Posterior cingulate gyrus (tissue), 11 donors: ENCODE data around the gene EVL.

Experiments
- DNase-seq, 10 donors: peaks; one replicate each; pipeline versions ENCODE4 v3.0.0 to v3.0.0-alpha.2; 2020 to 2021; ENCODE audit warnings: mixed read lengths in 3 of 10
- intact Hi-C: fragments of 100-400 bp; cut with DNase I; formaldehyde crosslinking; loops from one replicate; pipeline ENCODE4 v1.15.1; 2023

EVL gene

DNA sequence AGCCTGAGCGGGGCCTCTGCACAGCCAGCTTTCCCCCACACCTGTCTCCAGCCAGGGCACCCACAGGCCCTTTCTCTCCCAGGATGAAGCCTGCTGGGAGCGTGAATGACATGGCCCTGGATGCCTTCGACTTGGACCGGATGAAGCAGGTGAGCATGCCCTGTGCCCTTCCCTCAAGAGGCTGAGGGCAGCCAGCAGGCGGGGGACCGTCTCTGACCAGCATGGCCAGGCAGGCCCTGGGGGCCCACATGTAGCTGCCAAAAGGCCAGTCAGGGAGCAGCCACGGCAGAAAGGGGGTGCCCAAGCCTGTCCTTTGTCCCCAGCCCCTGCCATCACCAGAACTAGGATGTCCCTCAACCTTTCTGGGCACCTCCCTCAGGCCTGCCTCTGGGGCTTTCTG, 75.9 kb downstream of the EVL start:
- DNase-seq: no peak
- intact Hi-C loops: no loop called here

DNA sequence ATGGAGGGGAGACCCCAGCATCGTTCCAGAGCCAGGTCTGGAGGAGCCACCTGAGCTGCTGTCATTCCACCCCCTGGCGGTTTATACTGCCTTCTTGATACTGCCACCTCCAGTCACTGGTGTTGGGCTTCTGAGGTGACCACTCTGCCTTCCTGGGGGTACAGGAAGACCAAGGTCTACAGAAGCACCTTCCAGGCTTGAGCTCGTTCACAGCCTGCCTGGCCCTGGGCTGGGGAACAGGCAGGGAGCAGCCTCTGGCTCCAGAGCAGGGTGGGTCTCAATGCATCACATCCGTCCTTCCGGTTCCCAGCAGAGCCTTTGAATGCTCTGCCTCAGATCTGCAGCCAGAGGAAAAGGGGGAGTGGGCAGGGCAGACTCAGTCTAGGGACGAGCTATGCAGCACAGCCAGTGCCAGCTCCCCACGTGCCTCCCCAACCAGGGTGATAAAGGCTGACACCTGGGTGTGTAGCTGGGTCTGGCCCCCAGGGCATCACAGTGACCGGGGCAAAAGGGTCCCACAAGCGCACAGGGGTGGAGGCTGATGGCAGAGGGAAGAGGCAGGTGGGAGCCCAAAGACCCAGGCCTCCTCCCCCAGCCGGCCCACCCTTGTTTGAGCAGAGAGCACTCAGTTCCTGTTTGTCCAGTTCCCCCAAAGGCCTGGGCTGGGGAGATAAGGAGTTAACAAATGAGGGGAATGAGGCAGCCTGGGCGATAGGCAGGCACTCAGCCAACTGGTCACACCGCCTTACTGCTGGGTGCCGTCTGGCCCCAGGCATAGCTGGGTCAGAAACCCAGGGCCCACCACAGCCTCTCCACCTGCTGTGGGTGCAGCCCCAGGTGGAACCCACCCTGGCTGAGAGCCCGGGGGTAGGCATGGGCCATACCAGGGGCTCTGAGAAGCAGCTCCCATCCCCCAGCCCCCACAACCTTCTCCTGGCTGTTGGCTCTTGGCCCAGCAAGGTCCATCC, 77.1 kb downstream of the EVL start:
- DNase-seq: no peak
- intact Hi-C loops: no loop called here

DNA sequence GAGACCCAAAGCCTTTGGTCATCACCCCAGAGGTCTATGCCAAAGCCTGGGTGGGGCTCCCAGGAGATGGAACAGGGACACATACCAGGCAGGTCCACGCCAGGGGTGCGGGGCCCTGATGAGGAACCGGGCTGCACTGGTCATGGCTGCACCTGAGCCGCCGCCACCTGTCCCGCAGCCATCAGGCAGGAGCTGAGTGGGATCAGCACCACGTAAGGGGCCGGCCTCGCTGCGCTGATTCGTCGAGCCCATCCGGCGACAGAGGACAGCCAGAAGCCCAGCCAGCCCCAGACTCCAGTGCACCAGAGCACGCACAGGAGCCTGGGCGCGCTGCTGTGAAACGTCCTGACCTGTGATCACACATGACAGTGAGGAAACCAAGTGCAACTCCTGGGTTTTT, 78.3 kb downstream of the EVL start:
- intact Hi-C loops: no loop called here
- DNase-seq: no peak

DNA sequence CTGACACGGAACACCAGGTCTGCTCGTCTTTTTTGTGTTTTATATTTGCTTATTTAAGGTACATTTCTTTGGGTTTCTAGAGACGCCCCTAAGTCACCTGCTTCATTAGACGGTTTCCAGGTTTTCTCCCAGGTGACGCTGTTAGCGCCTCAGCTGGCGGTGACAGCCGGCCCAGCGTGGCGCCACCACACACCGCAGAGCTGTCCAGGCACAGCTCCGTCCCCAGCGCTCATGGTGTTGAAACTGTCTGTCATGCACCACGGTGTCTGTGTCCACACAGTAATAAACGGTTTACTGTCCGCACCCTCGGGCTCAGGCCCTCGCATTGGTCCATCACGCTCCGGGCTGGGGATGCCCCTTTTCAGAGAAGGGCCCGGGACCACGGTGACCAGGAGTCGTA, 78.7 kb downstream of the EVL start:
- intact Hi-C loops: no loop called here
- DNase-seq: no peak

DNA sequence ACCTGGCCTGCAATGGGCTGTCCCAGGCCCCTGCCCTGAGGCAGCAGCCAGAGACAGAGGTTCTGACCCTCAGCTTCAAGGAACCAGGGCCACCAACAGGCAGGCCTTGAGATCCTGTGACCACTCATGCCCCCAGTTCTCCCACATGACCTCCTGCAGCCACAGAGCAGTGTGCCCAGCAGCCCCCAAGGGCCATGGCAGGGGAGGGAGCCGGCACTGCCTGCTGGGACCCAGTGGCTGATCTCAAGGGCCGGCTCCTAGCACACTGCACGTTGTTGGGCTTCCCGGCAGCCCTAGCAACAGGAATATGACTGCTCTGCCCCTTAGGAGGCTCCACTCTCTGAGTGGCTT, 79.4 kb downstream of the EVL start:
- intact Hi-C loops: no loop called here
- no peak for DNase-seq

DNA sequence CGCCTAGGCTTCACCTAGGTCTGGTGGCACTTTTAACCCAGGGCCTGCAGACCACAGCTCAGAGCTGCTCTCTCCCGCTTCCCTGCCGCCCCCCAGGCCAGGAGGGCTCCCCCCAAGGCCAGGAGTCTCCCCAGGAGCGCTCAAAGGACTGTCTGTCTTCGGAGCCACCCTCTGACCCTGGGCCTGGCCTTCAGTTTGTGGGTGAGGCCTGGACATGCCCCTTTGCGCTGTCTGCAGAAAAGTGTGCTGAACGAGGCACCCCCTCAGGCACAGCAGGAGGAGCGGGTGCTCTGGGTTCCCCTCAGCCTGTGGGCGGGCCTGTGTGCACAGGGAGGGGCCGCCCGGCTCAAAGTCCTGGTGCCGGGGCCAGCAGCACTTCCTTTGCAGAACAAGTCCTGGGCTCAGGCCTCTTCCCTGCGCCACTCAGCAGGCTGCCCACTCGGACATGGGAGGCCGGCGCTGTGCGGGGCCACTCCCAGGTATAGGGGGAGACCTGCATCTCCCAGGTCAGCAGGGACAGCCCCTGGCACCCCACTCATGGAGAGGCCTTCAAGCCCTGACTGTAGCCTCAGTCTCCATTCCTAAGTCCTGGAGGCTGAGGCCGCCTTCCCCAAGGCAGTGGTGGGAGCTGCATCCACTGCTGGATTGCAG, 79.9 kb downstream of the EVL start:
- intact Hi-C loops: no loop called here
- DNase-seq: no peak

DNA sequence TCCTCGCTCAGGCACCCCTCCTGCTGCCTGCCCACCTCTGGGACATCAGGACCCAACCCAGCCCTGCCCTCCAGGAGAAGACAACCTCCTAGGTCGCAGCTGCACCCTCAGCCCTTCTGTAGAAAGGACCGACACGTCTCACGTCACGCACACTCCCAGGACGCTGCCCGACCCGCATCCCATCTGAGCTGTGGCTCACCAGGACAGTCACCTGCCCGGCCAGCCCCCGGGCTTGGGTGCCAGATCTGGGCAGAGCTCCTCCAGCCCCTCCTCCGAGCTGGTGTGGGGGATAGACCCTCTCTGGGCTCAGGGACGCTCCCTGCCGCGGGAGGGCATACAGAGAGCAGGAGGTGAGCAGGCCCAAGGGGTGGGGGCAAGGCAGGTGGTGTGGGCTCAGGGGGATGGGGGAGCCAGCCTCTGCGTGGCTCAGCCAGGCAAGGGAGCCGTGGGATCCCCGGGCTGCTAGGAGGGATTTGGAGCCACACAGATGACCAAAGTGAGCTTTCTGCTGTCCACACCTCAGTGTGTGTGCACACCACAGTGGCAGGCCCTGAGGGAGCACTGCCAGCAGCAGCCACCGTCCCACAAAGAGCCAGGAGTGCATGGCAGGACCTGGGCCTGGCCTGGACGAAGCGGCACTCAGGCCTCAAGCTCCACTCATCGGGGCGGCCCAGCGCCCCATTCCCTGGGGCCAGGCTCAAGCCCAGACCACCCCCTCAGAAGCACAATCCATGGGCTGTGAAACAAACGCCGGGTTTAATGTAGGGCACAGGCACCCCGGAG, 80.7 kb downstream of the EVL start:
- DNase-seq: peak in 1 of 10 donors; percentile 83
- intact Hi-C loops: no loop called here

DNA sequence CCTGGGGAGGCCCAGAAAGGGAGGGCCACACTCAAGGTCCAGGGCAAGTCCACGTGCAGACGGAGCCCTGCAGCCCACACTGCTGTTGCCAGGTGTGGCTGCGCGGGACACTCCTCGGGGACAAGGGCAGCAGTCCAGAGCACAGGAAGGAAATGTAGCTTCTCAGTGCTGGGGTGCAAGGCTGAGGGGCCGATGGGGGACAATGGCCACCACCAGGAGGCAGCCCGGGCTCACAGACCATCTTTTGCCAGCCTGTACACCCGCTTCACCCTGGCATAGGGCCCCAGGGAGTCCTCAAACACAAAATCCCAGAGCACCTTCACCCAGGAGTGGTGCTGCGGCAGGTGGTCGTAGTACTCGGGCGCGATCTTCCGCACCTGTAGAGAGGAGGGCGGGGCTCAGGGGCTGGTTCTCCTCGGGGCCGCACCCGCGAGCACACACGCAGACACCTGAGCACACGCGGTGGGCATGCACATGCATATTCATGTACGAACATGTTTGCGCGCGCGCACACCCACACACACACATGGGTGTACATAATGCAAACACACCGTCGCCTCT, 81.4 kb downstream of the EVL start:
- intact Hi-C loops: no loop called here
- DNase-seq: peak in 1 of 10 donors; percentile 84

DNA sequence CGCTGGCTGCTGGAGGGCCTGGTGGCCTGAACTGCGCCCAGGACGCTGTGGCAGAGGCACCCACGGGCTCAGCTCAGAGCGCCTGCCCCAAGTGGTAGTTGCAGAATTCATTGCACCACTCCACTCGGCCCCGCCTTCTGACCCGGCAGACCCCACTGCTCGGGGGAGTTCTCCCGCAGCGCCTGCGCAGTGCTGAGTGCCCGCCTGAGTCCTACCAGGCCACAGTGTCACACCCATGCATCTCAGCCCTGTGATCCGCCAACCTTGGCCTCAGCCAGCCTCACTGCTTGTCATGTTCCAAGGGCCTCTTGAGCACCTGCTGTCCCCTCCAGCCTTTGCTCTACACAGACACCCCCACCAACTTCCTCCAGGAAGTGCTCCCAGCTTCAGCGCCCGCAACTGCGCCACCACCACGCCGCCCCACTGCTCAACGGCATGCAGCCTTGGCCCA, 82.0 kb downstream of the EVL start:
- intact Hi-C loops: no loop called here
- DNase-seq: no peak

DNA sequence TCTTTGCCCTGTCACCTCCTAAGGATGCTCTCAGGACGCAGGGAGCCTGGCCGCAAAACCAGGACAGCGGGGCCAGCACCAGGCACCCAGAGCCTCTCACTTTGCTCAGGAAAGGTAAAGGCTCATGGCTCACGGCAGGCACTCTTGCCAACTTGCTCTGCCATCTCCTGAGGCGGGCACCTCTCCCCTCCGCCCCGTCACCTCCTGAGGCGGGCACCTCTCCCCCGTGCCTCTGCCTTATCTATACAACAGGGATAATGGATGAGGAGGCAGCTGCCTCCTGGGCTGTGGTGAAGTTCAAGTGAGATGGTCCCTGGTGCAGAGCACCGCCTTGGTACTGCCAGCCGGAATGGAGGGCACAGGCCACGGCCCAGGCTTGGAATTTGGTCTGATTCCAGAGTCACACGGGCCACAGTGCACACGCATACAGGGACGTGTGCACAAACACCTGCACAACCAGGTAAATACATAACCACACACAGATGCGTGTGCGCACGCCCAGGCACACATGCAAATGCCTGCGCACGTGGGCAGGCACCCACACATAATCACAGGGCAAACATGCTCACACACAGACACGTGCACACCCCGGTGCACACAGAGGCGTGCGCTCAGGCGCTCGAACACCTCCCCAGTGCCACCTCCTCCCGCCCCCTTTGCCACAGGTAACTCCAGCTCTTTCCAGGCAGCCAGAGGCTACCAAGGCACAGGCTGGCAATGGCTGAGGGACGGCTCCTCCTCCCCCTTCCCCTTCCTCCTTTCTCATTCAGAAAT, 82.7 kb downstream of the EVL start:
- no peak for DNase-seq
- intact Hi-C loops: no loop called here

DNA sequence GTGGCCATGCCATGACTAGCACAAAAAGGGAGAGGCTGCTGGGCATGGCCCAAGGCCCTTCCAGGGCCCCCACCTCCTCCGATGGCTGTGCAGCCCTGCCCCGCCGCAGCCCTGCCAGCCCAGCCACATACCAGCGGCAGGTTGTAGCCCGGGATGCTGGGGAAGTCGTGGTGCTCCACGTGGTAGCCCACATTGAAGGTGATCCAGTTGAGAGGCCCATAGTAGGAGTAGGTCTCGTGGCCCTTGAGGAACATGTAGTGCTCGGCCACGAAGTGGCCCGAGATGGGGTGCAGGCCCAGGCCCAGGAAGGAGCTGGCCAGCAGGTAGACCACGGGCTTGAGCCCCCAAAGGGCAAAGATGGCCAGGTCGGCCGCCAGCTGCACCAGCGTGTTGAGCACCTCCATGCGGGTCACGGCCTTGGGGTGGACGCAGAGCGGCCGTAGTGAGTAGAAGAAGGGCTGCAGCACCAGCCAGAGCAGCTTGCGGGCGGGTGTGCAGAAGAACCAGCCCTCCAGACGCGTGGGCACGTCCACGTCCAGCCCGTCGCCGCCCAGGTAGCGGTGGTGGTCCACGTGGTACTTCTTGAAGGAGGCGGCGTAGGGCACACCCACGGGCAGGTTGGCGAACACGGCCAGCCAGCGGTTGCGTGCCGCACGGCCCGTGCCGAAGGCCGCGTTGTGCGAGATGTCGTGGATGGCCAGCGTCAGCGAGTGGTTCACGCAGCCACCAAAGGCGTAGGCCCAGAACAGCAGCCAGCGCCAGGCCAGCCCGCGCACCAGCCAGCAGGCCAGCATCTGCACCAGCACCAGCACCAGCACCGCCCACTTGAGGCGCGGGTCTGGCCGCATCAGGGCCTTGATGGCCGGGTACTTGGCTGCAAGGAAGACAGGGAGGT, 83.9 kb downstream of the EVL start:
- intact Hi-C loops: no loop called here
- DNase-seq: no peak

DNA sequence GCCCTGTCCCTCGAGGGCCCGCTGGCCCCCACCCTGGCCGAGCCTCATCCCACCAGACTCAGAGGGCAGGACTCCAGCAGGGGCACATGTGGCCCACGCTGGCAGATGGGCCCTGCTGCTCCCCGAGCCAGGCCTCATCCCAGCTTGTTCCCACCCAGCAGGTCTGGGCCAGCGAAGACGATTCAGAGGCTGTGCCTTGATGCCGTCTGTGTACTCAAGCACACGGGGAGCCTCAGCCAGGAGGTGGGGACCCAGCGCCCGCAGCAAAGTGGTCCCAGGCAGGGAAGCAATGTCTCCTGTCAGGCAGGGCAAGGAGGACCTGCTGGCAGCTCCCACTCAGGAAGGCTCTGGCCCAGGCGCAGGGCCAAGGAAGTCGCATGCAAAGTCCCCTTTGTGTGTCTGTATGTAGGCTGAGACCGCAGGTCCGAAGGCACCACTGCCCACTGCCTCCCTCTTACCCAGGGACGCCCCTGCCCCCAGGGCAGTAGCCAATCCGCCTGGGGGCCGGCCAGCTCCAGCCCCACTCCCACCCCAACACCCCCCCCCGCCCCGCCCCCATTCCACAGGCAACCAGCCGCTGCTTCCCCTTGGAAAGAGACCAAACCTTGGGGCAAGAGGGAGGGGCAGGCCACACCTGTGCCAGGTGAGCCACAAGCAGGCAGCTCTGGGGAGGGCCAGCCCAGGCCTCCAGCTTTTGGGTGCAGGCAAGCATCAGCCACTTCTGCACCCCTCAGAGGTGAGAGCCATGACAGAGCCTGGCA, 84.8 kb downstream of the EVL start:
- intact Hi-C loops: no loop called here
- DNase-seq: no peak

DNA sequence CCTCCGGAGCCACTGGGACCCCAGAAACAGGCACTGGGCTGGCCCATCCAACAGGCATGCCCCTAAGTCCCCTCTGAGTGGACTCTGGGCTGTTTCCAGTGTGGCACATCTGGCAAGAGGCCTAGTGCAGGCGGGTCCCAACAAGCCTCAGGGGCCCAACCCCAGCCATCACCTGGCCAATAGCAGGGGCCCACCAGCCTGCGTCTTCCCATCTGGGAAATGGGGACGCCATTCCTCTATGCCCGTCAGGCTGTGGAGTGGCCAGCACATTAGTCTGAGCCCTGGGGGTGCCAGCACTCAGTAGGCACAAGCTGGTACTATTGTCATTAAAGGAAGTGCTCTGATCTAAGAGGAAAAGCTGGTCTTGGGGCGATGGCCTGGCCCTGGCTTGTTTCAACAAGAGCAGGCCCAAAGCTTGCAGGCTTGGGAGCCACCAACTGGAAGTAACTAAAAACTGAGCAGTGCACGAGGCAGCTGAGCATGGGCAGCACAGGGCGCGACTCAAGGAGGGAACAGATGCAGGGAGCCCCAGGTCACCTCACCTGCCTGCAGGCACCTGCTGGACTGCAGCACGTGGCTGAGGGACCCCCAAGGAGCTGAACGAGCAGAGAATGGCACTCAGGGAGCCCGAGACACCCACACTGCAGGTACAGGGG, 85.8 kb downstream of the EVL start:
- peak in 1 of 10 donors; percentile 84 for DNase-seq
- intact Hi-C loops: no loop called here

DNA sequence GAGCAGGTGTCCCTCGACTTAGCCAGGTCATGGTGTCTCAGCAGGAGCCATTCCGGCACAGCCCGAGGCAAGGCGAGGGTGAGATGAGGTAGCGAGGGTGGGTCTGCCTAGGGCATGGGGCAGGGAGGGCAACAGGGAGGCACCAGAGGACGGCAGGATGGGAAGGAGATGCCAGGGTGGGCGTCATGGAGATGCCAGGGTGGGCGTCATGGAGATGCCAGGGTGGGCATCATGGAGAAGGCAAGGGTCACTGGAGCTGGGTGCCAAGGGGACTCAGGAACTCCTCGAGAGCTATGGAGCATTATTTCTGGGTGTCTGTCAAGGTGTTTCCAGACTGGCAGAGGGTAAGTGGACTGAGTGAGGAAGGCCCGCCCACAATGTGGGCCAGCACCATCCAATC, 86.9 kb downstream of the EVL start:
- intact Hi-C loops: no loop called here
- DNase-seq: no peak

DNA sequence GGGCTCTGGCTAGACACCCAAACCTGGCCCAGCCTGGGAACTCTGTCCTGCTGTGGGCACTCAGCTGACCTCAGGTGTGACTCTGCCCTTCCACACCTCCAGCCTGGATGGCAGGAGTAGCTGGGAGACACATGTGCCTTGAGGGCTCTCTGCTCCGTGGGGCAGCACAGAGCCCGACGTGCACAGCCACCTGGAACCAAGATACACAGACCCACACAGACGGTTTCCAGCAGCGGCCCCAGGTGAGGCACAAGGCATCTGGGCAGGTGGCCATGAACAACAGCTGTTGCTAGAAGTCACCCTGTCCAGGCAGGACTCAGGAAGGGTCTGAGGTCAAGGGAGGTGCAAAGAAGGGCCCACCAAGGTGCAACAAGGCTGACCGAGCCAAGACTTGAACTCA, 88.3 kb downstream of the EVL start:
- intact Hi-C loops: no loop called here
- no peak for DNase-seq

DNA sequence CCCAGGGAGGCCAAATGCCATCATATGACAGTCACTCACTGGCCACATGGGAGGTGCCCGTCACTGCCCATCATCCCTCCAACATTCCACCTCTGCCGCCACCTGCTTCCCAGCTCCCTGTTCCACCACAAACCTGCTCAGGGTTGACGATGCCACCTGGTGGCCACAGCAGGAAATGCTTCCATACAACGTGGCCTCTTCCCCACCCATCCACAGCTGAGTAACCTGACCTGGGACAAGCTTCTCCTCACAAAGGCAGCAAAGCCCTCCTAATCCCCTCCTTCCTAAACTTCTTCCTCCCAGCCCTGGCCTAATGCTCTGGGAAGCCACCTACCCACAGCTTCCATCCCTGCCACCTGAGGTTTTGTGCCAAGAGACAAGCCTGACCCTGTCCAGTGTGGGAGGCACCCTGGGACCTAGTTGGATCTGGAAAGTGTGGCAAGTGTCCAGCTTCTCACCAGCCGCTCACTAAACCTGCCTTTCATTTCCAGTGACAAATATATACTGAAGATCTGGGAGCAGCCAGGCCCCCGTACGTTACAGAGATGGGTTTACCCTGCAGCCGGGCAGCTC, 89.9 kb downstream of the EVL start:
- no peak for DNase-seq

DNA sequence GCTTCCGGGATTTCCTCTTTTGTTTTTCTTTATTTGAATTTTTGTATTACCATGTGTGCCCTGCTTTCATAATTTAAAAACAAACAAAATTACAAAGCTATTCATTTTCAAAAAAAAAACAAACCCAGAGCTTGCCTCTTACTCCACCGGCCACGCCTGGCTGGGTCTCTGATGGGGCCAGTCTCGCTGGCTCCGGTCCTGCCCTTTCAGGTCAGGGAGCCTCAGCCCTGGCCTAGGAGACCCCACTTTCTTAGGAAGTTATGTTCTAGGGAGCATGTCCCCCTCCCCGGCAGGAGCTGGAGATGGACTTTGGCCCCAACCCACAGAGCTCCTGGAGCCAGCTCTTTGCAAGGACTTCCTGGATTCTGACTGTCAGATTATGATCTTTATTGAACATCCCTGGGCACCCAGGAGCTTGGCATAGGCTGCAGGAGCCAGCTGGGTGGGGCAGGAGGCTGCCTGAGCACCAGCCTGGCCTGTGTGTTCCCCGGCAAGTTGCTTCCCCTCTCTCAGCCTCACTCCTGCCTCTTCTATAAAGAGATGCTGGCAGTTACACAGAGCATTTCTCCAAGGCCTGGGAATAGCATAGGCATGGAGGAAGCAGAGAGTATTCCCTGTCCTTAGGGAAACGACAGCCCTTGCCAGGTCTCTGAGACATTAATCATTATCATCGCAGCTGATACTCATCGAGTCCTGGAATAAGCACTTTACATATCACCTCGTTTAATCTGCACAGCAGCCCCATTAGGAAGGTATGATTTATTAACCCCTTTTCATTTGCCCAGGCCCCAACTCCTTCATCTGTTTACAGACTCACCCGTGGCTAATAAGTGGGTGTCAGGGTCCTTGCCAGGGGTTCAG, 90.8 kb downstream of the EVL start:
- intact Hi-C loops: no loop called here
- no peak for DNase-seq

More for the DNA sequence above, 89.9 kb downstream of the EVL start:
- intact Hi-C loops: no loop called here
